ENCODE data around the gene NPHP4.
"Not testable (repeated sequence)": the region's sequence is repeated elsewhere in the genome, so short reads cannot be mapped to it uniquely, and the experiment has no call there.

NPHP4 gene

DNA sequence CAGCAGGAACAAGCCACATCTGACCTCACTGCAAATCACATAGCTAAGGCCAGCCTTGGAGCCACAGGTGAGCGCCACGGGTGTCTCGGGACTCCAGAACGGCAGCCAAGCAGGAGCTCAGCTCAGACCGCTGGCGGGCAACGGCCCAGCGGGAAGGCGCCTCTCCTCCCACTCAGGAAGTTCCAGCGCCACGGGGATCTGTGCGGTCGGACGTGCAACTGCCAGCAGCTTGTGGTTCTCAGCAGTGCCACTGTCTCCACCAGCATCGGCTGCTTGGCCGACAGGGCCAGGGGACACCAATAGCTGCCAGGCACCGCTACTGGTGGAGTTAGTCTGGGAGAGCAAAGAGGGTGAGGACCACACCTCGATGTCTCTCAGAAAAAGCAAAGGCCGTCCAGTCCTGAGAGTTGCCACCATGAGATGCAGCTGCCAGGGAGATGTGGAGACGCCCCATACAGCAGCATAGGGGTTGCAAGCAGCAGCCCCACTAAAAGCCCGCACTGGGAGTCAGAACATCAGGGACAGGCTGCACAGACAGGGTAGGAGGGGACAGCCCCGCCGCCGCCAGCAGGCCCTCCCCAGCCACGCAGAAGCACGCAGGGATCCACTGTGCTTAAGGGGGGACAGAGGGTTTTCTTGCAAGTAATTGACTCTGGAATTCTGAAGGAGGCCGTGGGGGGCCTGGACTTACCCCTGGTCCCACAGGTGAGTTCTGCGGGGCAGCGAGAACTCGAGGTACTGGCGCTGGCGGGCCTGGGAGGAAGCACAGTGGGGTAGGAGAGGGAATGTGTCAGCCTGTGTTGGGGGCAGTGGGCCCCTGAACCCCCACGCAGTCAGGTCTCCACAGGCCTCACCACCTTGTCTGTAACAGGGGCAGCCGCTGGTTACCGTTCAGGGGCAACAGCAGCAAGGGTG lies 83.5 kb downstream of the NPHP4 start:
- no peak for DNase-seq

DNA sequence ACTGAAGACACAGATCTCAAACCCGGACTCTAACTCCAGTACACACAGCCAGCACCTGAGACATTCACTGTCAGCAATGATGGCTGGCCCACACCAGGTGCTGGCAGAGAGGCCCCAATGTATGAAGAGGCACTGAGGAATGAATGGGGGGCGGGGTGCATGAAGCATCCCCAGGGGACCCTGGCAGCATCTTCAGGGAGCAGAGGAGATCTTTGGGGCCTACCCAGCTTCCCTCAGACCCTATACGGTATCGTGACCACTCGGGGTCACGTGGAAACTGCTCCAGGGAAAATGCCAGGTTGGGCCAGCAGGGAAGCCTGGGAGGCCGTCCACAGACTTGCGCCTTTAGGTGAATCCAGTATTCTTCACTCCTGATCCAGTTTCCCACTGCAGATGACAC lies 84.3 kb downstream of the NPHP4 start:
- DNase-seq: no peak

DNA sequence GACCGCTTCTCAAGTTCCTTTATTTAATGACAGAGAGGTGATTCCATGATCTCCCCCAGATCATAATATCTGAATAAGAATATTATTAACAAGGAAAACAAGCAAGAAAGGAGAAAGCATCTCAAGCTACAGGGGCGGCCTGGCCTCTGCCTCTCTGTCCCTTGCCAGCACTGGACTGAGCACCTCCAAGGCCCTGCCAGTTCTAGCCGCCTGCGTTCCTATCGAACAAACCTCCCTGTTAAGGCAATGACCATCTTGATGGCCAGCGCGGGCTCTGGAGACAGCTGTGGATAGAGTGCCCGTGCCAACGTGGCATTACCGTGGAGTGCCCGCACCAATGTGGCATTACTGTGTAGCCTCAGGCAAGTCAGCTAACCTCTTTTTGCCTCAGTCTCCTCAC lies 84.8 kb downstream of the NPHP4 start:
- no peak for DNase-seq

DNA sequence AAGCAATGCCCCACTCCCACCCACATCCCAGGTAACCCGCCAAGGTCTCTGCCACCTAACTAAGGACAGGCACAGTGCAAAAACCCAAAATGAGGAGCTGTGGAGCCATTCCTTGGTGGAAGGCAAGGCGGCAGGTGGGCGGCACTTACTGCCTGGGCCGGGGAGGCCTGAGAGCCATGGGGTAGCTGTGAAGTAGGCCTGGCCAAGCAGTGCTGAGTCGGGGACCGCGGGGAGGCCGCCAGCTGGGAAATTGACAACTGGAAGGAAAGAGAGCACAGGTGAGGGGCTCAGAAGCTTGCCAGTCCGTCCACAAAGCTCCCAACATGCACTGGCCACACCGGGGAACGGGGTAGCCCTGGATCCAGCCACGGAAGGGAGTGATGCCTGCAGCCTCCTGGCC lies 85.3 kb downstream of the NPHP4 start:
- DNase-seq: no peak

DNA sequence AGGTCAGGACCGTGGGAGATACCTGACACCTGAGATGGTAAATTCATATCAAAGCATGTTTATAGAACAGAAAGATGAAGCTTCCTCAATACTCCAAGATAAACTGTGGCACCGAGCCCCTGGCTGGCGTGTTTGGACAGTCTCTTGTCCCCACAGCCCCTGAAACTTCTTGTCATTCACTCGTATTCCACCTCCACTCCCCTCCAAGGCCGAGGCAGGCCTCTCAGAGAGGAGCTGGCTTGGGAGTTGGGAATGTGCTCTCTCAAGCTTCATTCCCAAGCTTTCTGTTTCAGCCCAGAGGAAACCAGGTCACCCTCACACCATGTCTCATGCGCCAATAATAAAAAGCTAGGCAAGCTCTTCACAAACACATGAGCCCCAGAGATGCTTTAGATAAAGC lies 86.1 kb downstream of the NPHP4 start:
- DNase-seq: no peak

DNA sequence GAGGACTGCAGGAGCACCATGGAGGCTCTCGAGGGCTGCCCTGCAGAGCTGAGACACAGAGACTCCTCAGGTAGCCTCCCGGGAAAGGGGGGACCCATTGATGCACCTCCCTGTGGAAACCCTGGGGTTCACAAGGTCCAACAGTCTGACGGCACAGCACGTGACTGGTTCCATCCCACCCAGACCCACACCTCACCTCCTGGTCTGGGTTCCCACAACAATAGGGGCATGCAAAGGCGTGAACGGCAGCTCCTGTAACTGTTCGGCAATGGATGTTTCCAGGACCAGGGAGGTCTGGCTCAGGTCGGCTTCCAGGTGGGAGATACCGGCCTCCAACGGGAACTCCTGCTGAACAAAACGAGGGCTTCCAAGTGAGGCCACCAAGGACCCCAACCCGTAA lies 86.8 kb downstream of the NPHP4 start:
- DNase-seq: no peak

DNA sequence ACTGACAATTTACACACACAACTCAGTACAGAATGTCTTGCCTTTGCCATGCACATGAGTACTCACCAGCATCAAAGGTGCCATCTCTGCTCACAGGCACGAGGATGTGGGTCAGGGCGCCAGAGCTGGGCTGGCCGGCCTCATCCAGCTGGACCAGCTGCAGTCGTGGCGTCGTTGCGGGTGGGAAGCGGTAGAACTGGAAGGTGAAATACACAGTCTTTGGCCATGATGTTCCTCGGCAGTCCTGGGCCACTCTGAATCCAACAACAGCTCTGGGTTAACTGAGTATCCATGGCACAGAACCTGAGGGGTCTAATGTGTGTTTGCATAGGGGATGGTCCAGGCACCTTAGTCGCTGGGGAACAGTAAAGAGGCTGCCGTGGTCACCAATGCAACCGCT lies 87.7 kb downstream of the NPHP4 start:
- DNase-seq: no peak

DNA sequence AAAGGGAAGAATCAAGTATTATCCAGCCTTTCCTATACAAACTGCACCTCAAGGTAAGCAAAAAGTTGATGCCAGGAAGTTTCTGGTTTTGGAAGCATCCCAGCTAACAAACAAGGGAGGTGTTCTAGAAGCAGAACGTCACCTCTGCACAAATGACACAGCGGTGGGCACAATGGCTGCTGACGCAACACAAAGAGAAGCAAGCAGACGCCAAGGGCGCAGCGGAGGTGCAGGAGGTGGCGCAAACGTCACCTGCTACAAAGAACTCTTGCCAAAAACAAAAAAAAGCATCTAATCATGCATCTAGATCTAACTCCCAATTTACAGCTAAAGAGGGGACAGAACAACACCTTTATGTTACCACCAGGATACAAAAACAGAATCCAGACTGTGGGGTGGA lies 88.5 kb downstream of the NPHP4 start:
- no peak for DNase-seq

DNA sequence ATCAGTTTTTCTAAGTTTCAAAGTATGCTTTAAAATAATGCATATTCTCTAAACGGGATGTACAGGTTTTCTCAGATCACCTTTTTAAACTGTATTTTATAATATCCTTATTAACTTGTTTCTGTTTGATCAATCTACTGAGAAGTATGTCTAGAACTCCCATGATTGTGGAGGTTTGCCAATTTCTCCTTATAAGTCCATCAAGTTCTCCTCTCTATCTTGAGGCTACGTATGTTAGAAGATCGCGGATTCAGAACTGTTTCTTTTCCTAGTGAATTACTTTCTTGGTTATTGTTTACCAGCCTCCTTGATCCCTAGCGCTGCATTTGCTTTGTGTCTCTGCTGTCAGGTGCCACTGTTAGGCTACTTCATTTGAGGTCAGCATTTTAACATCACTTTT lies 89.2 kb downstream of the NPHP4 start:
- DNase-seq: no peak

DNA sequence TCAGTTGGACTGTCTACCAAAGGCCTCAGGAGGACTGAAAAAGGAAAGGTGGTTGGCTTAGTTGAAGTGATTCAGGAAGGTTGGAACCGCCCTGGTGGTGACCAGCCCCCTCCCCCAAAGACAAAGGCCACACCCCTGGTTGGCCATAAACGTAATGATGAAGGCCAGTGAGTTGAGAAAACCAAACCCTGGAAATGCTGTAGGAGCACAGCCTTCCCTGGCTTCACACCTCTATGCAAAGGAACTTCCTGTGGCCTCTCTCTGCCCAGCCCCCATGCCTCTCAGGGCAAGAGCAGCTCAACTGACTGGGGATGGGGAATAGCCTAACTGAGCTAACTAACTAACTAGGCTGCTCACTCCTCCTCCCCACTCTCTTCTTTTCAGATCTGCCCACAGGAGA lies 90.4 kb downstream of the NPHP4 start:
- DNase-seq: no peak

DNA sequence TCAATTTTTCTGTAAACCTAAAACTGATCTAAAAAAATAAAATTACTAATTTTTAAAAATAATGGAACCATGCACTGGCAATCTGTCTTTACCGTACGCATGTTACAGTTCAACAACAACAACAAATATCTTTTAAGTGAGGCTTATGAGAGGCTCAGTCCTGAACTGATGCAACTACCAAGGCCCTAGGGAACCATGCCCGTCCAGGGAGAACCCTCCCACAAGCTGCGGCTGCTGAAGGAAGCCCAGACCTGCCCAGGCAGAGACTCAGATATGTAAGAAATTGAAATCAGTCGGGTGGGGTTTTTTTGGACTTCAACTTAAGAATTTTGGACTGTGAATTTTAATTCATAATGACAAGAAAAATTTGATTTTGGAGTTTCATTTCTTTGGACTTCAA lies 91.1 kb downstream of the NPHP4 start:
- DNase-seq: no peak

DNA sequence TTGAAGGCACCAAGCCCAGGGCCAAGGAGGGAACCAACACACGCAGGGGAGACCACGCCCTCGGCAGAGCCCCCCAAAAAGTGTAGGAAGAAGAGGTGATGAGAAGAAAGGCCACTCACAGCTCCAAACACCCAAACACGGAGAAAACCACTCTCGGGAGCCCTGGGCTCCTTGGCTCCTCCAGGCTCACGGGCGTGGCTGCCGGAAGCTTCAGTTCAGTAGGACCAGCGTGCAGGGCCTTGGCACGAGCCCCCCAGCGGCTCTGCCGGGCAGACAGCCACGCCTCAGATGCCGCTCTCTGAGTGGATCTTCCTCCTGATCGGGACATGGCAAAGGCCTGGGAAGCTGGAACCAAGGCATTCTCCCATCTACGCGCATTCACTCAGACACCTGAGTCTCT lies 94.0 kb downstream of the NPHP4 start:
- no peak for DNase-seq

DNA sequence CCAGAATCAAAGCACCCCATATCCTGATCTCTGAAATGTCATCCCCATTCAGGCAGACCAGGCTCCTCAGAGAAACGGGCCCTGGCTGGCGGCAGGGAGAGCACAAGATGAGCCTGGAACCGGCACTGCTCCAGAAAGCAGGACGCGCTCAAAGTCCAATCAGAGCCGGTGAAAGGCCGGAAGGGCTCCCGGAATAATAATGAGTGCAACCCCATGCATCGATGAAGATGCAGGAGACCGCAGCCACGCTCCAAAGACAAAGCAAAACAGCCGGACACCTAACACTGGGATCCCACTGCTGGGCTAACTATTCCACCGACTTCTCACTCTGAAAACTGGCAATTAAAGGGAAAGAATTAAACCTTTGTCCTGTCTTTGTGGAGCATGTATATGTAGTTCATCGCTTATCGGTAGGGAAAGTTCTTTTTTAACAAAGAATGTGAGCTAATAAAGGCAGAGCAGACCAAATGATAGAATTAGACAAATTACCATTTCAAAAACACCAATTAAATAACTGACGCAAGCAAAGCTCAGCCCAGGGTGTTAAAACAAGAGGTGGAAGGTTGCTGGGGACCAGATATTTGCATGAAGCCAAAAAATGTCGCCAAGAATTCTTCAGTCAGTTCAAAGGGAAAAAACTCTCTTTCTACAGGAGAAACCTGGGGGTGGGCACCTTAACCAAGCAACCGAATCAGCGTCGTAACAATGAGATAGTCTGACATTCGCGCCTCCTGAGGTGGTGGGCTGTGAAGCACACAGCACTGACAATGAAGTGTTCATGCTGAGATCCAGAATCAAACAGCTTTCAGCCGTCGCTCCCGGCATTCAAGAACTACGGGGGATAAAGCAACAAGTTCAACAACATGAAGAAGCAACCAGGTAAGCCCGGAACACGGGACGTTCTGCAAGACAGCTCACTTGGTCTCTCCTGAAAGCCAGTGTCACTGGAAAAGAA lies 95.2 kb downstream of the NPHP4 start:
- no peak for DNase-seq

DNA sequence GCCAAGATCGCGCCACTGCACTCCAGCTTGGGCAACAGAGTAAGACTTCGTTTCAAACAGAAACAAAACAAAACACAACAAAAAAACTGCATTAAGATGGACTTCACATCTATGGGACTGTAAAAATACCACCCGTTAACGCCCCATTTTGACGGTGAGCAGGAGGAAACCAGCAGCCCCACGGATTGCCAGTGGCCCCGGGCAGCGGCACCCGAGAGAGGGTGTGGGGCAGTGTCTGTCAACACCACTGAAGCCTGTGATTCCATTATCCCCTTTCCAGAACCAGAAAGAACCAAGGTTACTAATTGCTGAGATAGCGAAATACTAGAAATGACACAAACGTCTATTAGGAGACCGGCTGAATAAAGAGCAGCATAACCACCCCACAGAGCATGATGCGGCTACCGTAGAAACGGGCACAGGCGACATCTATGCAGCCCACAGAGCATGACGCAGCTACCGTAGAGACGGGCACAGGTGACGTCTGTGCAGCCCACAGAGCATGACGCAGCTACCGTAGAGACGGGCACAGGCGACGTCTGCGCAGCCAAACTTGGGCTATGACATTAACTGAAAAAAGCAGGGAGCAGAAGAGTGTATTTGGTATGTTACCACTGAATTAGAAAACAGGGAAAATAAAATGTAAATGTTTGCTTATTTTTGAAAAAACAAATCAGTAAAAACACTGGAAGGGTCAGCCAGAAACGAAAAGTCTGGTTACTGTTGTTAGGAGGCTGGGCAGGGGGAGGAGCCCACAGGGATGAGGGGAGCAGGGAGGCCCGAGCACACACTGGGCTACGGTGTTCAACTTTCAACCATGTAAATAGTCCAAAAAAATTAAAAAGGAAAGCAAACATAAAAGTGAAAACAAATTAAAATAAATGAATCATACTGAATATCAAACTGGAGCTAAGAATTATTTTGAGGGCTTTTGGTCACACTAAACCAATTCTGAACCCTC lies 96.5 kb downstream of the NPHP4 start:
- no peak for DNase-seq

DNA sequence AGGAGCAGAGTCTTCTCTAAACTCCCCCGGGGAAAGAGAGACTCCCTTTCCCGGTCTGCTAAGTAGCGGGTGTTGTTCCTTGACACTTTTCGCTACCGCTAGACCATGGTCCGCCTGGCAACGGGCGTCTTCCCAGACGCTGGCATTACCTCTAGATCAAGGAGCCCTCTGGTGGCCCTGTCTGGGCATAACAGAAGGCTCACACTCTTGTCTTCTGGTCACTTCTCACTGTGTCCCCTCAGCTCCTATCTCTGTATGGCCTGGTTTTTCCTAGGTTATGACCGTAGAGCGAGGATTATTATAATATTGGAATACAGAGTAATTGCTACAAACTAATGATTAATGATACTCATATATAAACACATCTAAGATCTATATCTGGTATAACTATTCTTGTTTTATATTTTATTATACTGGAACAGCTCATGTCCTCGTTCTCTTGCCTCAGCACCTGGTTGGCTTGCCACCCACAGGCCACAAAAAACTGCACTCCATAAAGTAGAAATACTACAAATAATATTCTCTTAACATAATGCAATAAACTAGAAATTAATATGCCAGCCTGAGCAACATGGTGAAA lies 98.4 kb downstream of the NPHP4 start:
- DNase-seq: not testable (repeated sequence)

DNA sequence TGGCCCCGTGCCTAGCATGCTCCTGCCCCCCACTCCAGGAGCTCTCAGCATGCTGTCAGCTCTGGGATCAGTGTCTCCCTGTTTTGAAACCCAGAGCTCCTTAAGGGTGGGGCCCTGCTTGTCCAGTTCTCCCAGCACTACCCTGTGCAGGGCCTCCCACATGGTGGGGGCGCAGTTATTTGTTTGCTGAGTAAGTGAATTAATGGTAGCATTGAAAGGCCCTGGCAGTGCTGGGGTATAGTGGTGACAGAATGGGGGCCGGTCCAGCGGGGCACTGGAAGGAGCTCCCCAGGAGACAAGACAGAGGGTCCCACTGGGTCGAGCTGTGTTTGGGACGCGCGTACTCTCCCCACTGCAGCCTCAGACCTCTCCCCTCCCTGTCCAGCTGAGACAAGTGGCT lies 99.9 kb downstream of the NPHP4 start:
- DNase-seq: no peak

DNA sequence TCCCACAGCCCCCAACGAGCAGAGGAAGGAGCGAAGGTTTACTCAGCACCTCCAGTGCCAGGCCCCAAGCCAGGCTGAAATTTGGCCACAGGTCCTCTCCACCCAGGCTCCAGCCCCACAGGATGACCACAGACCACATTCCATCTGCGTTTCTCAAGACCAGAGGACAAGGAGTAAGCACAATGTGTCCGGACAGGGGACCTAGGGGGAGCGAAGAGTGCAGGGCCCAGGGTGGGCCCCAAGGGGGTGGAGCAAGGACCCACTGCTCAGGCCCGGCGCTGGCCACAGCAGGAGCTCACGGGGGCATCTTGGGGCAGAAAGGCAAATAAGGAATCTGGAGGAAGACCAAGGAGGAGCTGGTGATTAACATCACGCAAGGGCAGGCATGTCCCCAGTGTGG lies 100.5 kb downstream of the NPHP4 start:
- DNase-seq: no peak

DNA sequence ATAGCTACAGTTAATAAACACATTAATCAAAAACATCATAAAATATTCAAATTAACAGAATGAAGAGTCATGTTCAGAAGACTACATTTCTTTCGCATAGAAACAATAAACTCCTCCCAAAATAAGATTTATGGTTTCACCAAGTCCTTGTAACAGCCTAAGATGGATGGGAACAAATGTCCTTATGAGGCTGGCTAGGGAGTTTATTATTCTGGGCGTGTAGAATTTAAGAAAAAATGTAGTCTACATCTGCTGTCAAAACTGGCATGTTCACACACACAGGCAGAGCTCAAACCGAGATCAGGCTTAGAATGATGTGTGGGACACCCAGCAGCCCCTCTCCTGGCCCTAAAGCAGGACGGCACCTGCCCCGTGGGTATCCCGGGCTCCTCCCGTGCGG lies 101.1 kb downstream of the NPHP4 start:
- DNase-seq: no peak

DNA sequence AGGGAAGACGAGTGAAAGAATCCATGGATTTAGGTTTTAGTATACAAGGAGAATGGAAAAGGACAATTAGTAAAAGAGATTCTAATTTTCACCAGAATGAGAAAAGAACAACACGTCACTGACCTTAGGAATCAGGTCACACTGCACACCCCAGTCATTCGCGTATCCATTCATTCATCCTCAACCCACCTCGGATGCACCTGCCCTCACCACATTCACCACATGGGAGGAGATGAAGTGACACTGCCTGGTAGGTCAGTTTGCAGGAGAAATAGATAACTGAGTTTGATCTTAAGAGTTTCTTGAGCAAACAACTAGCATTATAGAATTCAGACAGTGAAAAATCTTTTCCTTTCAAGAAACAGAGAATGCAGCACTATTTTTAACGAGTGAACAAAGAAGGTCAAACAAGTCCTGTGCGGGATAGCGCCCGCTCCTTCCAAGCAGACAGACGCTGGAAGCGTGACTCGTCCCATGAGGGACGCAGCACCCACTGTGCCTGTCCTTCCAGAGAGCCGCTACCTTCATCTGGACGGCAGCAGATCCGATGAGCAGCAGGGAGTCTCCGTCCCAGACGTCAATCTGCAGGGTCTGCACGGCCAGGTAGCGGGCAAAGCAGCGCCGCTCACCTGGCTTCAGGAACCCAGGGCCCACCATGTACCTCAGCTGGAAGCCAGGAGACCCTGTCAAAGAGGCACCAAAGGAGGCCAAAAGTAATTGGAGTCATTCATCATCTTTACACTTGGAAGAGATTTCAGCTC lies 101.7 kb downstream of the NPHP4 start:
- DNase-seq: no peak

DNA sequence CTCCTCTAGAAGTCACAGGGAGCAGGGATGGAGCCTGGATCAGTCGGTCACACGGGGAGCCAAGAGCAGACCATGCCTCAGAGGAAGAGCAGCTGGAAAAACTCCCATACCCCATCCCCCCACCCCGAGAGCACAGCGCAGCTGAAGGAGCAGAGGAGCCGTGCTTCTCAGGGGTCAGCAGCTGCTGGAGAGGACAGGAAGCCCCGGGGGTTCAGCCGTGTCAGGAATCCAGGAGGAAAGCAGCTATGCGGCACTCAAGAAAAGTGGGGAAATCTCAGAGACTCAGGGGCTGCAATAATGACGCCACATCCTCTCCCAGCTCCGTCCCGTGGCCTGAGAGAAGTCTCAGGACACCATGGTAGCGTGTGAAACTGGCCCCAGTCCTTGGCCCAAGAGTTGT lies 102.3 kb downstream of the NPHP4 start:
- no peak for DNase-seq

DNA sequence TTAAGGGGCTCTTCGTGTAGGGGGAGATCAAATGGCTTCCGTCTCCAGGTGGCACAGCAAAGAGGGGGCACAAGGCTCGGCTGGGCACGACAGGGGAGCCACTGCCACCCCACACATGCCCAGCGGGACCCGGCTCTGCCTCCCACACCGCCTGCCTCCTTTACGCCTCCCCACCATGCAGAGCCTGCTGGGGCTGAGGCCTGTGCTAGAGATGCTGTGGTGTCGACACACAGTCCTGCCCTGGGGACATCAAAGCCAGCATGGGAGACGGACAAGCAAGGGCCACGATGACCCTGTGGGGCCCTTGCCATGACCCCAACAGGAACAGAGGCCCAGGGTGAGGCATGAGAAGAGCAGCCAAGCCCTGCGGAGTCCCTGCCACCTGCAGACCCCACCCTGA lies 102.8 kb downstream of the NPHP4 start:
- DNase-seq: no peak
